DND-41 (cell line): Measurements from ENCODE around the gene PSMC6.

ENCODE experiments used
- CTCF ChIP-seq: IDR thresholded peaks from 2 replicates; pipeline ENCODE4 v1.5.1; 2012; ENCODE audit warnings: borderline replicate concordance, low read length, moderate library complexity, mild to moderate bottlenecking; ENCODE audit not compliant: poor library complexity, severe bottlenecking; ENCODE audit errors: extremely low read depth
- EZH2 ChIP-seq: IDR thresholded peaks from 3 replicates; pipeline ENCODE4 v1.6.1; 2012; ENCODE audit warnings: borderline replicate concordance, low read depth, mild to moderate bottlenecking, moderate library complexity, low read length, inconsistent platforms; ENCODE audit not compliant: severe bottlenecking

DNA sequence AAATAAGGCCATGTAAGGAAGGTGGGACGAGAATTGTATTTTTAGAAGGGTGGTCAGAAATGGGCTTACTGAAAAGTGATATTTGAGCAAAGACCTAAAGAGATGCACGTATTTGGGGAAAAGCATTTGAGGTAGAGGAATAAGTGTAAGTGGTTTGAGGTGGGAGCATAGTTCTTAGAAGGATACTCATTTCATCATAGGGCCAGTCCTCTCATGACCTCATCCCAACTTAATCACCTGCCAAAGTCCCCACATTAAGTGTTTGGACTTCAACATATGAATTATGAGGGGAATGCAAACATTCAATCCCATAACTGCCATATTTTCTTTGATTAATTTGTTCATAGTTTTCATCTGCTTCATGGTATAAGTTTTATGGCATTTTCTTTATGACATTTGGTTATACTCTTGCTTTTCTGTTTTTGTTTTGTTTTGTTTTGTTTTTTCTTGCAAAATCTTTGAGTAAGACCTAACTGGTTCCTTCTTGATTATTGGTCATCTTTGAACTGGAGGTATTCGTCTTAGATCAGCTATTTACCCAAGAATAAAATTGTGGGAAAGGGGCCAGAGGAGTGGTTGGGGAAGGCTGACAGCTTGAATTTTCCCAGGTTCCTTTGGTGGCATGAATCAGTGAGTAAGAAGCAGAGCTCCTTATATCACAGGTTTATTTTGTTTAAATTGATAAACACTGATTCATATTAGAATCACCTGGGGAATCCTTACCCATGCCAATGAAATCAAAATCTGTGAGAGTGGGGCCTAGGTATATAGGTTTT, 60.2 kb downstream of the PSMC6 start:
- TF ChIP-seq EZH2 = no peak
- TF ChIP-seq CTCF = no peak
